B cell (primary cell): ENCODE data around the gene RERE. TPM values are rescaled to one million over a fixed set of nuclear protein-coding genes. Genes with fewer than 3 reads are reported as not detected.

Experiments
- ATAC-seq: fragments of 200-7000 bp; cut with Tn5 transposase; one replicate; pipeline ENCODE4 v1.10.0; 2021; ENCODE audit warnings: low read depth, mild to moderate bottlenecking, moderate number of reproducible peaks, moderate library complexity
- CTCF ChIA-PET: fragments of 350-600 bp; sonication (Branson Sonifier 250); formaldehyde crosslinking; loops from one replicate; lab custom pipeline; 2021; ENCODE audit warnings: antibody characterized with exemption, inconsistent platforms; lab: Charles Lee
- POLR2A ChIA-PET: fragments of 350-600 bp; sonication (Branson Sonifier 250); formaldehyde crosslinking; loops from one replicate; lab custom pipeline; 2021; ENCODE audit warnings: antibody characterized with exemption; lab: Charles Lee
- DNase-seq: peaks from one replicate; pipeline ENCODE4 v3.0.0; 2013
- H2AFZ ChIP-seq: 2 replicates; pipeline ENCODE4 v1.6.1; 2012; ENCODE audit warnings: mild to moderate bottlenecking, low read depth, low read length; ENCODE audit not compliant: insufficient read depth, poor library complexity, severe bottlenecking
- H3K27ac ChIP-seq, 2 donors: 1 replicate in 1 of 2; 2 replicates in 1 of 2; pipeline ENCODE4 v1.5.1; 2012 to 2013; ENCODE audit warnings: low read length in 2 of 2, mild to moderate bottlenecking in 2 of 2, moderate library complexity in 1 of 2
- H3K27me3 ChIP-seq, 4 experiments: fragments of 200-600 bp in 1 of 4; sonication (generic) in 1 of 4; replicated peaks in 1 of 4; 1 replicate in 2 of 4; 2 replicates in 2 of 4; pipeline versions ENCODE4 v1.6.1 to v1.7.0; 2013 to 2016; ENCODE audit warnings: low read length in 3 of 4, mild to moderate bottlenecking in 2 of 4, mixed read lengths in 1 of 4, moderate library complexity in 1 of 4; ENCODE audit not compliant: insufficient read depth in 4 of 4, control insufficient read depth in 3 of 4; ENCODE audit errors: control extremely low read depth in 1 of 4
- H3K36me3 ChIP-seq, 2 experiments: replicated peaks in 1 of 2; 1 replicate in 1 of 2; 2 replicates in 1 of 2; pipeline versions ENCODE4 v1.6.1 to v1.7.1; 2013; ENCODE audit warnings: low read length in 1 of 2; ENCODE audit not compliant: insufficient read depth in 2 of 2, control insufficient read depth in 1 of 2; ENCODE audit errors: control extremely low read depth in 1 of 2, extremely low read depth in 1 of 2
- H3K4me1 ChIP-seq, 2 donors: fragments of 200-600 bp in 1 of 2; sonication (generic) in 1 of 2; 1 replicate in 1 of 2; 2 replicates in 1 of 2; pipeline versions ENCODE4 v1.5.1 to v1.6.1; 2013 to 2017; ENCODE audit warnings: low read length in 2 of 2; ENCODE audit not compliant: control insufficient read depth in 2 of 2, insufficient read depth in 2 of 2
- H3K4me2 ChIP-seq: replicated peaks from 2 replicates; pipeline ENCODE3; 2012; ENCODE audit warnings: mild to moderate bottlenecking, low read depth, low read length; ENCODE audit not compliant: poor library complexity, severe bottlenecking
- H3K4me3 ChIP-seq, 5 experiments: fragments of 200-600 bp in 1 of 5; sonication (generic) in 1 of 5; 1 replicate in 3 of 5; 2 replicates in 2 of 5; pipeline versions ENCODE4 v1.5.1 to v1.7.0; 2011 to 2016; ENCODE audit warnings: low read length in 4 of 5, mild to moderate bottlenecking in 4 of 5, low read depth in 2 of 5, control low read depth in 1 of 5, moderate library complexity in 1 of 5; ENCODE audit not compliant: insufficient read depth in 1 of 5; ENCODE audit errors: control extremely low read depth in 1 of 5, extremely low read depth in 1 of 5
- H3K79me2 ChIP-seq: fragments of 200-600 bp; sonication (generic); one replicate; pipeline ENCODE4 v1.6.0; 2016; ENCODE audit warnings: low read length; ENCODE audit not compliant: control insufficient read depth, insufficient read depth
- H3K9ac ChIP-seq: fragments of 200-600 bp; sonication (generic); 2 replicates; pipeline ENCODE4 v1.6.1; 2017; ENCODE audit warnings: mild to moderate bottlenecking, low read length, moderate library complexity
- H3K9me3 ChIP-seq, 3 donors: one replicate each; pipeline versions ENCODE4 v1.6.1 to v1.7.1; 2013; ENCODE audit warnings: low read length in 2 of 3; ENCODE audit not compliant: control insufficient read depth in 2 of 3, insufficient read depth in 1 of 3; ENCODE audit errors: control extremely low read depth in 1 of 3
- H4K20me1 ChIP-seq: 2 replicates; pipeline ENCODE4 v1.6.0; 2012; ENCODE audit warnings: mild to moderate bottlenecking, low read length; ENCODE audit not compliant: insufficient read depth, control insufficient read depth, poor library complexity, severe bottlenecking
- H3K27ac Mint-ChIP-seq: one replicate; pipeline ENCODE4 v1.8.0; 2021; ENCODE audit warnings: mixed read lengths
- H3K27me3 Mint-ChIP-seq: one replicate; pipeline ENCODE4 v1.8.0; 2021; ENCODE audit warnings: mixed read lengths
- H3K4me1 Mint-ChIP-seq: one replicate; pipeline ENCODE4 v1.8.0; 2021; ENCODE audit warnings: mixed read lengths
- H3K4me3 Mint-ChIP-seq: one replicate; pipeline ENCODE4 v1.8.0; 2021; ENCODE audit warnings: mixed read lengths
- H3K9me3 Mint-ChIP-seq: one replicate; pipeline ENCODE4 v1.8.0; 2022; ENCODE audit warnings: mixed read lengths; ENCODE audit not compliant: insufficient read depth
- EZH2 ChIP-seq: IDR thresholded peaks from 2 replicates; pipeline ENCODE4 v1.6.1; 2012; ENCODE audit warnings: borderline replicate concordance, low read depth, mild to moderate bottlenecking, moderate library complexity, low read length; ENCODE audit not compliant: insufficient read depth, poor library complexity, severe bottlenecking
- WGBS: methylation state at CpG from one replicate; pipeline ENCODE4 v1.1.5; 2013; ENCODE audit warnings: missing lambda C conversion rate; ENCODE audit not compliant: insufficient coverage; 5-methylcytosine and 5-hydroxymethylcytosine counted together
- intact Hi-C: fragments of 100-400 bp; cut with micrococcal nuclease; formaldehyde crosslinking; loops from one replicate; pipeline ENCODE4 v1.10.0; 2022
- polyA plus RNA-seq: library from polyadenylated mRNA; depleted of rRNA; stranded (reverse); fragments of >200 nt; gene quantifications from 2 replicates; pipeline ENCODE4 v1.2.3, GENCODE V29; 2012
- total RNA-seq, 2 donors: library from RNA; stranded (reverse); fragments of 120-200 nt in 1 of 2; gene quantifications; 1 replicate in 1 of 2; 2 replicates in 1 of 2; pipeline versions ENCODE4 v1.2.3 to v1.2.4, GENCODE V29; 2013 to 2022
- TF ChIP-seq, protein P1 (sequence below): fragments of 200-600 bp; IDR thresholded peaks from one replicate; pipeline ENCODE4 v1.8.0; 2022; ENCODE audit warnings: antibody characterized with exemption, mild to moderate bottlenecking

RERE gene
- total and polyA plus RNA-seq, 2 donors (not counting 1 experiment from before 2014, with no cell fraction given), result 27.3 to 132 TPM

DNA sequence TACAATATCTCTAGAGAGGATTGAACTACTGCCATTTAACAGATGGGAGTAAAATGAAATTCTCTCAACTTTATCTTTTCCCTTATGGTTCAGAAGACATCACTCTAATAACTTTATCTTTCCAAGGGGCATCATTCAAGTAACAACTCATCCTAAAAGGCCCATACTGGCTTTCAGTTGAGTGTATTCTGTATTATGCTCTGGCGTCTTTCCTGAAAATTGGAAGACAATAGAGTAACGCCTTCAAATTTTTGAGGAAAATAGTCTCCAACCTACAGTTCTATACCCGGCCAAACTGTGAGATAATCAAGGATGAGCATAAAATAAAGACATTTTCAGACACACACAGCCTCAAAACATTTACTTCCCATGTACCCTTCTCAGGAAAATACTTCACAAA lies 103.3 kb downstream of the RERE start:
- Histone ChIP-seq H2AFZ (no peak overlapping the region), H3K4me3 (no peak overlapping the region), H3K9ac (no peak overlapping the region), H4K20me1 (no peaks in the 10 kb centered on the region), H3K79me2 (peaks cover 51% of the 10 kb centered on the region), H3K4me2 (no peak overlapping the region), H3K9me3 (no peaks in the 10 kb centered on the region), H3K36me3 (no peaks in the 10 kb centered on the region), H3K27ac (peak overlapping the region in 1 of 2 donors; percentile 83), H3K27me3 (no peaks in the 10 kb centered on the region), H3K4me1 (peaks cover 32 to 41% of the 10 kb centered on the region in 2 donors)
- DNase-seq, result no peak
- Mint-ChIP-seq H3K27ac (peak overlapping the region; percentile 86), H3K9me3 (no peaks in the 10 kb centered on the region), H3K4me3 (no peak overlapping the region), H3K4me1 (peaks cover 50% of the 10 kb centered on the region), H3K27me3 (no peaks in the 10 kb centered on the region)
- no peak for ATAC-seq
- intact Hi-C loops, result no loop called here
- WGBS, result no CpG with 5 or more reads among the region's 3 CpGs
- ChIA-PET POLR2A (no interaction called here), CTCF (interaction anchor here (2.4 kb wide), 1 partner anchor 12 kb away, joined by 17 read pairs; no protein-coding TSS in a partner anchor)
- TF ChIP-seq EZH2, result no peak
- TF ChIP-seq, protein P1, sequence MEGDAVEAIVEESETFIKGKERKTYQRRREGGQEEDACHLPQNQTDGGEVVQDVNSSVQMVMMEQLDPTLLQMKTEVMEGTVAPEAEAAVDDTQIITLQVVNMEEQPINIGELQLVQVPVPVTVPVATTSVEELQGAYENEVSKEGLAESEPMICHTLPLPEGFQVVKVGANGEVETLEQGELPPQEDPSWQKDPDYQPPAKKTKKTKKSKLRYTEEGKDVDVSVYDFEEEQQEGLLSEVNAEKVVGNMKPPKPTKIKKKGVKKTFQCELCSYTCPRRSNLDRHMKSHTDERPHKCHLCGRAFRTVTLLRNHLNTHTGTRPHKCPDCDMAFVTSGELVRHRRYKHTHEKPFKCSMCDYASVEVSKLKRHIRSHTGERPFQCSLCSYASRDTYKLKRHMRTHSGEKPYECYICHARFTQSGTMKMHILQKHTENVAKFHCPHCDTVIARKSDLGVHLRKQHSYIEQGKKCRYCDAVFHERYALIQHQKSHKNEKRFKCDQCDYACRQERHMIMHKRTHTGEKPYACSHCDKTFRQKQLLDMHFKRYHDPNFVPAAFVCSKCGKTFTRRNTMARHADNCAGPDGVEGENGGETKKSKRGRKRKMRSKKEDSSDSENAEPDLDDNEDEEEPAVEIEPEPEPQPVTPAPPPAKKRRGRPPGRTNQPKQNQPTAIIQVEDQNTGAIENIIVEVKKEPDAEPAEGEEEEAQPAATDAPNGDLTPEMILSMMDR, result no peak

DNA sequence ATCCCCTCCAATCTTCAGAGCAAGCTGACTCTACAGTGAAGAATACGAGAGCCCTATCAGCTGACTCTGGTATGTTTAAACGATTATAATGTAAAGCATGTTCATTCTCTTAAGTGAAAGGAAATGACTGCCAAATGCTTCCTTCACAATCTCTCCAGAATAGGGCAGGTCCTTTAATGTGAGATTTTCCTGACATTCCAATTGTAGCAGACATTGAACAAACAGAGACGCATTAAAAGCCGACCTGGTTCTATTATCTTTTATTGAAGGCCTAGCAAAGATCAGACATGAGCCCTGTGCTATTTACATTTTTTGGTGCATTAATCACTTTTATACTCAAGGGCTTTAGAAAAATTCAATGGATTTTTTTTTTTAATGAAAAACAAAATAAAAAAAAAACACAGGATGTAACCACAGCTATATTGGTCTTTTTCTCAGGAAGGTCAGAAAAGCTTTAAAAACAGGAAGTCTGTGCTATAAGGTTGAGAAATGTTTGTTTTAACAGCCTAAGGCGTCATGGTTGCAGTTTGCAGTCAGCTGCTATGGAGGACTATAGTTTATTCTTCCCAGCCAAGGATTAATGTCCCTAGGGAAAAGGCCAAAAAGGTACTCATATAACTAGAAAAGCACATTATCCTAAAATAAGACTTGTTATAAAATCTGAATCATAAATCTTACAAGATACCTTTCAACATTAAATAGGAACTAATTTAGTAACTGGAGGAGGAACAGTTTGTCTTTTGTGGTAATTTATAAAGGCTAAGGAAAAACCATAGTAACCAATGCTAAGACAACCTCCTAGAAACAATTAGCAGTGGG lies 104.8 kb downstream of the RERE start:
- Mint-ChIP-seq H3K4me1 (peaks cover 38% of the 10 kb centered on the region), H3K4me3 (peak overlapping the region; percentile 75), H3K27ac (peak overlapping the region; percentile 85), H3K9me3 (no peaks in the 10 kb centered on the region), H3K27me3 (no peaks in the 10 kb centered on the region)
- Histone ChIP-seq H3K4me1 (peaks cover 32 to 41% of the 10 kb centered on the region in 2 donors), H3K79me2 (peaks cover 45% of the 10 kb centered on the region), H3K9me3 (peaks cover 0 to 4% (median 0%) of the 10 kb centered on the region in 3 donors), H3K27ac (peak overlapping the region; percentile 73 to 83), H2AFZ (peak overlapping the region; percentile 67), H3K27me3 (no peaks in the 10 kb centered on the region), H3K36me3 (no peaks in the 10 kb centered on the region), H3K4me2 (peak overlapping the region; percentile 71), H4K20me1 (no peaks in the 10 kb centered on the region), H3K9ac (peak overlapping the region; percentile 53), H3K4me3 (peak overlapping the region; percentile 5 to 54 (median 31))
- intact Hi-C loops, result loop anchor here (1.0 kb wide), 1 partner anchor 9 kb away; no protein-coding TSS in a partner anchor
- TF ChIP-seq EZH2, result no peak
- TF ChIP-seq, protein P1, result no peak
- POLR2A ChIA-PET, result no interaction called here
- WGBS, result no CpG with 5 or more reads among the region's 5 CpGs
- CTCF ChIA-PET, result interaction anchor here (0.6 to 2.4 kb wide), 9 partner anchors 9 to 285 kb away, joined by 3 to 17 read pairs (median 3); no protein-coding TSS in a partner anchor
- ATAC-seq (peak; percentile 85), DNase-seq (peak; percentile 70)
